D721Med (cell line): ENCODE measurements around the gene WRNIP1.

Experiments used
- DNase-seq: peaks from one replicate; pipeline ENCODE4 v3.0.0; 2011; ENCODE audit warnings: low spot score; ENCODE audit not compliant: insufficient read length
- FAIRE-seq: peaks from 2 replicates; lab custom pipeline; 2011; peaks lifted over from hg19 to GRCh38; lab: Jason Lieb, UNC
- TF ChIP-seq, protein P1 (sequence below): IDR thresholded peaks from 2 replicates; pipeline ENCODE4 v1.5.1; 2012; ENCODE audit warnings: mild to moderate bottlenecking, control low read depth; ENCODE audit not compliant: insufficient read depth; ENCODE audit errors: missing control alignments

WRNIP1 gene

GRCh38 chr6:2805031-2805430 lies 39.8 kb downstream of the WRNIP1 start:
- FAIRE-seq (no peak), DNase-seq (no peak)
- TF ChIP-seq, protein P1, sequence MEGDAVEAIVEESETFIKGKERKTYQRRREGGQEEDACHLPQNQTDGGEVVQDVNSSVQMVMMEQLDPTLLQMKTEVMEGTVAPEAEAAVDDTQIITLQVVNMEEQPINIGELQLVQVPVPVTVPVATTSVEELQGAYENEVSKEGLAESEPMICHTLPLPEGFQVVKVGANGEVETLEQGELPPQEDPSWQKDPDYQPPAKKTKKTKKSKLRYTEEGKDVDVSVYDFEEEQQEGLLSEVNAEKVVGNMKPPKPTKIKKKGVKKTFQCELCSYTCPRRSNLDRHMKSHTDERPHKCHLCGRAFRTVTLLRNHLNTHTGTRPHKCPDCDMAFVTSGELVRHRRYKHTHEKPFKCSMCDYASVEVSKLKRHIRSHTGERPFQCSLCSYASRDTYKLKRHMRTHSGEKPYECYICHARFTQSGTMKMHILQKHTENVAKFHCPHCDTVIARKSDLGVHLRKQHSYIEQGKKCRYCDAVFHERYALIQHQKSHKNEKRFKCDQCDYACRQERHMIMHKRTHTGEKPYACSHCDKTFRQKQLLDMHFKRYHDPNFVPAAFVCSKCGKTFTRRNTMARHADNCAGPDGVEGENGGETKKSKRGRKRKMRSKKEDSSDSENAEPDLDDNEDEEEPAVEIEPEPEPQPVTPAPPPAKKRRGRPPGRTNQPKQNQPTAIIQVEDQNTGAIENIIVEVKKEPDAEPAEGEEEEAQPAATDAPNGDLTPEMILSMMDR, result no peak

GRCh38 chr6:2806644-2807043 lies 41.5 kb downstream of the WRNIP1 start:
- FAIRE-seq, result no peak
- no peak for DNase-seq
- TF ChIP-seq, protein P1, result no peak

DNA sequence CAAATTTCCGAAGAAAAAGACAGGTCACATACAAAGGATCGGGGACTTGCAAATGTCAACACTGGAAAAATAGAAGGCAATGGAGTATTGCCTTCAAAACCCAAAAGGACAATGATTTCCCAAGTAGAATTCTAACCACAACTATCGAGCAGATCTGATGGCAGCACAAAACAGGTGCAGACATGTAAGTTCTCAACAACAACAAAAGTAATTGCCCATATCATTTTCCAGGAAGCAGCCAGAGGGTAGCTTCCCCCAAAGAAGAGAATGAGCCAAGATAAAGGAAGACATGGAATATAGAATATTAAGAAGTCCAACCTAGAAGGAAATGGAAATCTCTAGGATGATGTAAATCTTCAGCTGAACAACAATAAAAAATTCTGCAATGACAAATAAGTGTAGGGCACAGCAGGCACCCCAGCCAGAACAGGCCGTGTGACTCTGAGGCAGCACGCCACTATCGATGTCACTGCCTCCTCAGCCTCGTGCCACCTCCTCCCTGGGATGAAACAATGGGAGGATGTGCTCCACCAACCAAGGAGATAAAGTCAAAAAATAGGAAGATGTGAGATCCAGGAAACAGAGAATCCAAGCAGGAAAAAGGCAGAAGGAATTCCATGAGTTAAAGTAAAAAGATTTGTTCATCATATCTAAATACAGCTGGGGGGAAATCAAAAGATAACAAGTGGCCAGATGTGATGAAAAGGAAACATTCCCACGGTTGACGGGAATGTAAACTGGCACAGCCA lies 42.3 kb downstream of the WRNIP1 start:
- FAIRE-seq (no peak), DNase-seq (no peak)
- TF ChIP-seq, protein P1, result no peak

- DNase-seq (no peak), FAIRE-seq (no peak)
- TF ChIP-seq, protein P1, result no peak
These were observed 43.8 kb downstream of the WRNIP1 start for GRCh38 chr6:2809015-2809414.

- TF ChIP-seq, protein P1, result no peak
- no peak for DNase-seq
- no peak for FAIRE-seq
These were observed 45.0 kb downstream of the WRNIP1 start for GRCh38 chr6:2810092-2810671.

- DNase-seq (no peak), FAIRE-seq (no peak)
- TF ChIP-seq, protein P1, result no peak
These were observed 47.5 kb downstream of the WRNIP1 start for GRCh38 chr6:2812695-2813094.

DNA sequence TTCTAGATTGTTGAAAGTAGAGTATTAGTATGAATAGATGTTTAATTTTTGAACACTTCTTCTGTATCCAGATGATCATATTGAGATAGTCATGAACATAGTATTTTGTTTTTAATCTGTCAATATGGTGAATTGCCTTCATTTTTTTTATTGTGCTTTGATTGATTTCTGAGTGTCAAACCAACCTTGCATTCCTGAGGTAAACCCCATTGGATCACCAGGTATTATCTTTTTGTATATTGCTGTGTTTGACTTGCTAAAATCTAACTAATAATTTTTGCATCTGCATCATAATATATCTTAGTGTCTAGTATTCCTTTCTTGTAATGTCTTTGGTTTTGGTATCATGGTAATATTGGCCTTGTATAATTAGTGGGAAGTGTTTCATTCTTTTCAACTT lies 51.0 kb downstream of the WRNIP1 start:
- TF ChIP-seq, protein P1, result no peak
- DNase-seq, result no peak
- no peak for FAIRE-seq
